GM18498 (cell line): ENCODE data around the gene SDCCAG8.

Experiments
- ATAC-seq: cut with Tn5 transposase; IDR thresholded peaks from one replicate; pipeline ENCODE4 v1.9.1; 2021; ENCODE audit warnings: mild to moderate bottlenecking, moderate library complexity; ENCODE audit not compliant: unreplicated experiment

SDCCAG8 gene

GRCh38 chr1:243379208-243379607 lies 123.4 kb downstream of the SDCCAG8 start:
- no peak for ATAC-seq

- no peak for ATAC-seq
Observed at GRCh38 chr1:243379706-243380105, 123.9 kb downstream of the SDCCAG8 start.

GRCh38 chr1:243388276-243388675 lies 132.4 kb downstream of the SDCCAG8 start:
- ATAC-seq: no peak

- ATAC-seq: no peak
Observed at GRCh38 chr1:243390162-243390791, 134.4 kb downstream of the SDCCAG8 start.

GRCh38 chr1:243391355-243391754 lies 135.5 kb downstream of the SDCCAG8 start:
- ATAC-seq: no peak

GRCh38 chr1:243393096-243393495 lies 137.3 kb downstream of the SDCCAG8 start:
- no peak for ATAC-seq

GRCh38 chr1:243394066-243394465 lies 138.2 kb downstream of the SDCCAG8 start:
- no peak for ATAC-seq

- ATAC-seq: no peak
Observed at GRCh38 chr1:243394601-243395464, 139.0 kb downstream of the SDCCAG8 start.

- no peak for ATAC-seq
Observed at GRCh38 chr1:243396424-243396823, 140.6 kb downstream of the SDCCAG8 start.

GRCh38 chr1:243396876-243397275 lies 141.0 kb downstream of the SDCCAG8 start:
- no peak for ATAC-seq

- no peak for ATAC-seq
Observed at GRCh38 chr1:243397613-243398321, 141.9 kb downstream of the SDCCAG8 start.

- ATAC-seq: no peak
Observed at GRCh38 chr1:243399561-243400155, 143.8 kb downstream of the SDCCAG8 start.

- ATAC-seq: no peak
Observed at GRCh38 chr1:243402868-243403267, 147.0 kb downstream of the SDCCAG8 start.

- no peak for ATAC-seq
Observed at GRCh38 chr1:243406424-243406823, 150.6 kb downstream of the SDCCAG8 start.

- no peak for ATAC-seq
Observed at GRCh38 chr1:243407284-243408018, 151.6 kb downstream of the SDCCAG8 start.

- no peak for ATAC-seq
Observed at GRCh38 chr1:243408479-243408878, 152.6 kb downstream of the SDCCAG8 start.

- ATAC-seq: no peak
Observed at GRCh38 chr1:243409284-243409683, 153.4 kb downstream of the SDCCAG8 start.

GRCh38 chr1:243411472-243411871 lies 155.6 kb downstream of the SDCCAG8 start:
- no peak for ATAC-seq

GRCh38 chr1:243413431-243414151 lies 157.8 kb downstream of the SDCCAG8 start:
- peak; percentile 77 for ATAC-seq

GRCh38 chr1:243414152-243414494 lies 158.3 kb downstream of the SDCCAG8 start:
- ATAC-seq: no peak
